Neural crest cell (in vitro differentiated cells): Measurements from ENCODE around the gene ROBO1. TPM values are rescaled to one million over a fixed set of nuclear protein-coding genes. Genes with fewer than 3 reads are reported as not detected.

Experiments
- DNase-seq: peaks from one replicate; pipeline ENCODE4 v3.0.0; 2021; ENCODE audit warnings: low read depth, mixed read lengths, low spot score
- H3K27ac Mint-ChIP-seq: one replicate; pipeline ENCODE4 v1.8.0; 2021; ENCODE audit warnings: mild to moderate bottlenecking, mixed read lengths; ENCODE audit not compliant: unreplicated experiment
- H3K27me3 Mint-ChIP-seq: 2 replicates; pipeline ENCODE4 v1.8.0; 2021; ENCODE audit warnings: low read depth, mild to moderate bottlenecking, mixed read lengths
- H3K36me3 Mint-ChIP-seq: 2 replicates; pipeline ENCODE4 v1.8.0; 2021; ENCODE audit warnings: low read depth, mild to moderate bottlenecking, mixed read lengths
- H3K4me1 Mint-ChIP-seq: 2 replicates; pipeline ENCODE4 v1.8.0; 2021; ENCODE audit warnings: mixed read lengths
- H3K4me3 Mint-ChIP-seq: one replicate; pipeline ENCODE4 v1.8.0; 2021; ENCODE audit warnings: mild to moderate bottlenecking, mixed read lengths
- H3K9me3 Mint-ChIP-seq: 2 replicates; pipeline ENCODE4 v1.8.0; 2021; ENCODE audit warnings: mixed read lengths
- CTCF ChIP-seq: fragments of 200-600 bp; sonication (generic); conservative IDR thresholded peaks from 2 replicates; pipeline ENCODE4 v1.5.0; 2021; ENCODE audit warnings: antibody characterized with exemption, mild to moderate bottlenecking
- total RNA-seq: library from RNA; stranded (reverse); gene quantifications from 2 replicates; pipeline ENCODE4 v1.2.1, GENCODE V29; 2021

ROBO1 gene
- total RNA-seq, 1 donor from 2014 or later = 88.7 TPM

- Mint-ChIP-seq H3K36me3 (peaks cover 13% of the 10 kb centered on the region), H3K9me3 (peaks cover 5% of the 10 kb centered on the region), H3K27me3 (no peaks in the 10 kb centered on the region), H3K27ac (no peak overlapping the region), H3K4me1 (peaks cover 35% of the 10 kb centered on the region), H3K4me3 (no peak overlapping the region)
- DNase-seq = no peak
- TF ChIP-seq CTCF = no peak
Measured at GRCh38 chr3:78995087-78995486, 772.7 kb downstream of the ROBO1 start.

GRCh38 chr3:78994174-78995027 lies 773.4 kb downstream of the ROBO1 start:
- TF ChIP-seq CTCF = no peak
- H3K36me3 Mint-ChIP-seq = peaks cover 13% of the 10 kb centered on the region
- H3K4me1 Mint-ChIP-seq = peaks cover 35% of the 10 kb centered on the region
- DNase-seq = no peak
- peaks cover 5% of the 10 kb centered on the region for H3K9me3 Mint-ChIP-seq
- H3K27ac Mint-ChIP-seq = no peak overlapping the region
- H3K4me3 Mint-ChIP-seq = no peak overlapping the region
- no peaks in the 10 kb centered on the region for H3K27me3 Mint-ChIP-seq

GRCh38 chr3:78993375-78993774 lies 774.4 kb downstream of the ROBO1 start:
- Mint-ChIP-seq H3K27me3 (no peaks in the 10 kb centered on the region), H3K27ac (no peak overlapping the region), H3K9me3 (peaks cover 5% of the 10 kb centered on the region), H3K4me1 (peaks cover 38% of the 10 kb centered on the region), H3K4me3 (peak overlapping the region; percentile 1), H3K36me3 (peaks cover 13% of the 10 kb centered on the region)
- DNase-seq = no peak
- no peak for TF ChIP-seq CTCF

GRCh38 chr3:78992830-78993229 lies 775.0 kb downstream of the ROBO1 start:
- Mint-ChIP-seq H3K4me1 (peaks cover 42% of the 10 kb centered on the region), H3K27ac (no peak overlapping the region), H3K4me3 (peak overlapping the region; percentile 7), H3K27me3 (no peaks in the 10 kb centered on the region), H3K36me3 (peaks cover 13% of the 10 kb centered on the region), H3K9me3 (peaks cover 5% of the 10 kb centered on the region)
- no peak for TF ChIP-seq CTCF
- DNase-seq = no peak

DNA sequence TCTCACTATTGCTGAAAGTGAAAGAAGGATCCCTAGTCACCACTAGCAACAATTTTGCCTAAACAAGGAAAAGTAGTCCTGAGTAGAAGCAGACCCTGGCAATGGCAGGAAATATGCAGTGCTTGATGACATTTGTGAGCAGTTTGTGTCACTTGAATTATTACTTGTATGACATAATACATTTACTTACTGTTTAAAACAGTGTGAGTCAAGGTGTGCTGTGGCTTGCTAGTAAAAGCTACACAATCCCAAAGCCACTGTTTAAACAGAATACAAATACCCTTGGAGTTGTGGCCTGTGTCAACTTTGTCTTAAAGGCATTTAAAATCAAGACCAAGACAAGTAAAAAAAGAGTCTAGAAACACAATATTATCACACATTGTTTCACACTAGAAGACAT lies 775.4 kb downstream of the ROBO1 start:
- Mint-ChIP-seq H3K4me3 (peak overlapping the region; percentile 7), H3K36me3 (peaks cover 13% of the 10 kb centered on the region), H3K27me3 (no peaks in the 10 kb centered on the region), H3K27ac (no peak overlapping the region), H3K4me1 (peaks cover 44% of the 10 kb centered on the region), H3K9me3 (peaks cover 5% of the 10 kb centered on the region)
- no peak for DNase-seq
- no peak for TF ChIP-seq CTCF
